ENCODE measurements around the gene INAFM2. TPM values are rescaled to one million over a fixed set of nuclear protein-coding genes. Genes with fewer than 3 reads are reported as not detected.

INAFM2 gene
- 11.5 TPM for total RNA-seq

GRCh38 chr15:40323239-40323952 is at the start of gene INAFM2:
TSS of gene INAFM2 (plus strand) at chr15:40323692. CDS start at chr15:40324056, 364 bp downstream.
- Histone ChIP-seq H3K27ac (ENCODE audit: low read depth, low read length) (peak within 1 kb of the TSS; percentile 70), H3K4me3 (ENCODE audit: low read length in 3 of 3) (peak within 1 kb of the TSS; percentile 68 to 81 (median 79)), H3K4me1 (ENCODE audit: control insufficient read depth in 3 of 3, insufficient read depth in 3 of 3, low read length in 3 of 3) (peaks cover 20 to 41% (median 29%) of the 10 kb centered on the region in 3 donors), H3K36me3 (ENCODE audit: control insufficient read depth in 3 of 3, insufficient read depth in 3 of 3, low read length in 3 of 3) (peaks cover 0 to 6% (median 2%) of the 10 kb centered on the region in 3 donors), H3K27me3 (ENCODE audit: control insufficient read depth in 3 of 3, insufficient read depth in 3 of 3, low read length in 3 of 3) (no peaks in the 10 kb centered on the region), H3K9ac (ENCODE audit: low read depth in 1 of 3, low read length in 3 of 3) (peak within 1 kb of the TSS; percentile 62 to 80 (median 74)), H3K9me3 (ENCODE audit: control insufficient read depth in 3 of 3, low read length in 3 of 3) (no peaks in the 10 kb centered on the region)

- Histone ChIP-seq H3K4me1 (ENCODE audit: control insufficient read depth in 3 of 3, insufficient read depth in 3 of 3, low read length in 3 of 3) (peaks cover 0 to 8% (median 2%) of the 10 kb centered on the region in 3 donors), H3K9ac (ENCODE audit: low read depth in 1 of 3, low read length in 3 of 3) (no peak overlapping the region), H3K4me3 (ENCODE audit: low read length in 3 of 3) (no peak overlapping the region), H3K27me3 (ENCODE audit: control insufficient read depth in 3 of 3, insufficient read depth in 3 of 3, low read length in 3 of 3) (peaks cover 20 to 23% (median 21%) of the 10 kb centered on the region in 3 donors), H3K9me3 (ENCODE audit: control insufficient read depth in 3 of 3, low read length in 3 of 3) (no peaks in the 10 kb centered on the region), H3K36me3 (ENCODE audit: control insufficient read depth in 3 of 3, insufficient read depth in 3 of 3, low read length in 3 of 3) (no peaks in the 10 kb centered on the region), H3K27ac (ENCODE audit: low read depth, low read length) (no peak overlapping the region)
Measured at GRCh38 chr15:40274350-40275274, 48.9 kb upstream of the INAFM2 start.

- Histone ChIP-seq H3K9ac (ENCODE audit: low read depth in 1 of 3, low read length in 3 of 3) (no peak overlapping the region), H3K27ac (ENCODE audit: low read depth, low read length) (no peak overlapping the region), H3K27me3 (ENCODE audit: control insufficient read depth in 3 of 3, insufficient read depth in 3 of 3, low read length in 3 of 3) (peaks cover 28 to 33% (median 29%) of the 10 kb centered on the region in 3 donors), H3K4me1 (ENCODE audit: control insufficient read depth in 3 of 3, insufficient read depth in 3 of 3, low read length in 3 of 3) (peaks cover 0 to 8% (median 3%) of the 10 kb centered on the region in 3 donors), H3K36me3 (ENCODE audit: control insufficient read depth in 3 of 3, insufficient read depth in 3 of 3, low read length in 3 of 3) (no peaks in the 10 kb centered on the region), H3K9me3 (ENCODE audit: control insufficient read depth in 3 of 3, low read length in 3 of 3) (no peaks in the 10 kb centered on the region), H3K4me3 (ENCODE audit: low read length in 3 of 3) (no peak overlapping the region)
Measured at GRCh38 chr15:40275523-40275922, 48.0 kb upstream of the INAFM2 start.

GRCh38 chr15:40275954-40276353 is 47.5 kb upstream of the INAFM2 start:
- no peak overlapping the region for H3K4me3 ChIP-seq (ENCODE audit: low read length in 3 of 3)
- peaks cover 32 to 37% (median 33%) of the 10 kb centered on the region in 3 donors for H3K27me3 ChIP-seq (ENCODE audit: control insufficient read depth in 3 of 3, insufficient read depth in 3 of 3, low read length in 3 of 3)
- no peak overlapping the region for H3K9ac ChIP-seq (ENCODE audit: low read depth in 1 of 3, low read length in 3 of 3)
- H3K9me3 ChIP-seq (ENCODE audit: control insufficient read depth in 3 of 3, low read length in 3 of 3) = no peaks in the 10 kb centered on the region
- H3K27ac ChIP-seq (ENCODE audit: low read depth, low read length) = no peak overlapping the region
- no peaks in the 10 kb centered on the region for H3K36me3 ChIP-seq (ENCODE audit: control insufficient read depth in 3 of 3, insufficient read depth in 3 of 3, low read length in 3 of 3)
- peaks cover 0 to 8% (median 3%) of the 10 kb centered on the region in 3 donors for H3K4me1 ChIP-seq (ENCODE audit: control insufficient read depth in 3 of 3, insufficient read depth in 3 of 3, low read length in 3 of 3)

GRCh38 chr15:40276927-40277326 is 46.6 kb upstream of the INAFM2 start:
- no peak overlapping the region for H3K9ac ChIP-seq (ENCODE audit: low read depth in 1 of 3, low read length in 3 of 3)
- H3K4me3 ChIP-seq (ENCODE audit: low read length in 3 of 3) = no peak overlapping the region
- H3K9me3 ChIP-seq (ENCODE audit: control insufficient read depth in 3 of 3, low read length in 3 of 3) = no peaks in the 10 kb centered on the region
- H3K27me3 ChIP-seq (ENCODE audit: control insufficient read depth in 3 of 3, insufficient read depth in 3 of 3, low read length in 3 of 3) = peaks cover 40 to 47% (median 41%) of the 10 kb centered on the region in 3 donors
- peaks cover 0 to 12% (median 5%) of the 10 kb centered on the region in 3 donors for H3K4me1 ChIP-seq (ENCODE audit: control insufficient read depth in 3 of 3, insufficient read depth in 3 of 3, low read length in 3 of 3)
- no peak overlapping the region for H3K27ac ChIP-seq (ENCODE audit: low read depth, low read length)
- H3K36me3 ChIP-seq (ENCODE audit: control insufficient read depth in 3 of 3, insufficient read depth in 3 of 3, low read length in 3 of 3) = no peaks in the 10 kb centered on the region

GRCh38 chr15:40277471-40277870 is 46.0 kb upstream of the INAFM2 start:
- no peaks in the 10 kb centered on the region for H3K9me3 ChIP-seq (ENCODE audit: control insufficient read depth in 3 of 3, low read length in 3 of 3)
- no peak overlapping the region for H3K4me3 ChIP-seq (ENCODE audit: low read length in 3 of 3)
- peaks cover 45 to 52% (median 46%) of the 10 kb centered on the region in 3 donors for H3K27me3 ChIP-seq (ENCODE audit: control insufficient read depth in 3 of 3, insufficient read depth in 3 of 3, low read length in 3 of 3)
- no peaks in the 10 kb centered on the region for H3K36me3 ChIP-seq (ENCODE audit: control insufficient read depth in 3 of 3, insufficient read depth in 3 of 3, low read length in 3 of 3)
- H3K4me1 ChIP-seq (ENCODE audit: control insufficient read depth in 3 of 3, insufficient read depth in 3 of 3, low read length in 3 of 3) = peaks cover 4 to 17% (median 10%) of the 10 kb centered on the region in 3 donors
- no peak overlapping the region for H3K9ac ChIP-seq (ENCODE audit: low read depth in 1 of 3, low read length in 3 of 3)
- H3K27ac ChIP-seq (ENCODE audit: low read depth, low read length) = no peak overlapping the region

GRCh38 chr15:40278026-40278425 is 45.5 kb upstream of the INAFM2 start:
- Histone ChIP-seq H3K4me3 (ENCODE audit: low read length in 3 of 3) (no peak overlapping the region), H3K4me1 (ENCODE audit: control insufficient read depth in 3 of 3, insufficient read depth in 3 of 3, low read length in 3 of 3) (peaks cover 4 to 23% (median 15%) of the 10 kb centered on the region in 3 donors), H3K9me3 (ENCODE audit: control insufficient read depth in 3 of 3, low read length in 3 of 3) (no peaks in the 10 kb centered on the region), H3K27me3 (ENCODE audit: control insufficient read depth in 3 of 3, insufficient read depth in 3 of 3, low read length in 3 of 3) (peaks cover 51 to 54% (median 52%) of the 10 kb centered on the region in 3 donors), H3K27ac (ENCODE audit: low read depth, low read length) (no peak overlapping the region), H3K9ac (ENCODE audit: low read depth in 1 of 3, low read length in 3 of 3) (no peak overlapping the region), H3K36me3 (ENCODE audit: control insufficient read depth in 3 of 3, insufficient read depth in 3 of 3, low read length in 3 of 3) (no peaks in the 10 kb centered on the region)

GRCh38 chr15:40279437-40280141 is 43.9 kb upstream of the INAFM2 start:
- Histone ChIP-seq H3K4me1 (ENCODE audit: control insufficient read depth in 3 of 3, insufficient read depth in 3 of 3, low read length in 3 of 3) (peaks cover 4 to 24% (median 16%) of the 10 kb centered on the region in 3 donors), H3K27ac (ENCODE audit: low read depth, low read length) (no peak overlapping the region), H3K9me3 (ENCODE audit: control insufficient read depth in 3 of 3, low read length in 3 of 3) (no peaks in the 10 kb centered on the region), H3K36me3 (ENCODE audit: control insufficient read depth in 3 of 3, insufficient read depth in 3 of 3, low read length in 3 of 3) (no peaks in the 10 kb centered on the region), H3K27me3 (ENCODE audit: control insufficient read depth in 3 of 3, insufficient read depth in 3 of 3, low read length in 3 of 3) (peaks cover 61 to 64% (median 62%) of the 10 kb centered on the region in 3 donors), H3K9ac (ENCODE audit: low read depth in 1 of 3, low read length in 3 of 3) (no peak overlapping the region), H3K4me3 (ENCODE audit: low read length in 3 of 3) (no peak overlapping the region)

- Histone ChIP-seq H3K9ac (ENCODE audit: low read depth in 1 of 3, low read length in 3 of 3) (no peak overlapping the region), H3K27ac (ENCODE audit: low read depth, low read length) (no peak overlapping the region), H3K36me3 (ENCODE audit: control insufficient read depth in 3 of 3, insufficient read depth in 3 of 3, low read length in 3 of 3) (no peaks in the 10 kb centered on the region), H3K27me3 (ENCODE audit: control insufficient read depth in 3 of 3, insufficient read depth in 3 of 3, low read length in 3 of 3) (peaks cover 61 to 68% (median 62%) of the 10 kb centered on the region in 3 donors), H3K9me3 (ENCODE audit: control insufficient read depth in 3 of 3, low read length in 3 of 3) (no peaks in the 10 kb centered on the region), H3K4me3 (ENCODE audit: low read length in 3 of 3) (no peak overlapping the region), H3K4me1 (ENCODE audit: control insufficient read depth in 3 of 3, insufficient read depth in 3 of 3, low read length in 3 of 3) (peaks cover 4 to 24% (median 16%) of the 10 kb centered on the region in 3 donors)
Measured at GRCh38 chr15:40280260-40281056, 43.0 kb upstream of the INAFM2 start.
